GM18873 (cell line): ENCODE measurements around the gene FBL.
A peak's percentile ranks its signal among the peaks of the same experiment; 100 is the strongest.
"Not testable (repeated sequence)": the region's sequence is repeated elsewhere in the genome, so short reads cannot be mapped to it uniquely, and the experiment has no call there.

ENCODE experiments used
- ATAC-seq: cut with Tn5 transposase; IDR thresholded peaks from one replicate; pipeline ENCODE4 v1.9.1; 2021; ENCODE audit warnings: mild to moderate bottlenecking, moderate library complexity, moderate number of reproducible peaks; ENCODE audit not compliant: unreplicated experiment, low FRiP score

Gene FBL

DNA sequence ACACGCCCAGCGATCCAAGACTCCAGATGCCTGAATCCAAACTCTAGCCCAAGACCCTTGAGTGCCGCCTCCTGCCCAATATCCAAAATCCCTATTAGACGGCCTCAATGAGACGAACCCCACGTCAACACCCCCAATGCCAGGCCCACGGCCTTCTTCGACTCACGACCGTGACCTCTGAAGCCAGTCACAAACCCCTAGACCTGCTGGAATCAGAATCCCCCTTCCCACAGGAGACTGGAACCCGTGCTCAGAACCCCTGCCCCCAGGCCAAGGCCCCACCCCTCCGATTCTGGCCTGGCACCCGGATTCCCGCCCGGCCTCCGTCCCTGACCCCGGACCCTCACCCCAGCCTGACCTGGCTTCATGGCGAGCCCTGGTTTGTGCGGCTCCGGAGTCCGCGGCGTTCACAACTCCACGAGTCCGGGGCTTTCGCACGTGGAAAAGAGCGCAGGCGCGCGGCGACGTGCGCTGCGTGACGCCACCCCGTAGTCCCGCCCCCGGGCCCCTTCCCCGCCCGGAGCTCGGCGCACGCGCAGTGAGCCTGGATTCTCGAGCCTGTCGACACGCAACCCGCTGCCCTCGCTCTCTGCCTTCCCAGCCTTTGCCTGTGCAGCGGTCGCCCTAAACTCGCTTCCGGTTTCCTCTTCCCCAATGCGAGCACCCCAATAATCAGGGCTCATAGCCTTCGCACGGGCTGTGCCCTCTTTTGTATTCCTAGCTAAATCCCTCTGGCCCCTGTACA is at the start of gene FBL:
TSS of gene FBL (minus strand) at position 447 of the 745 bp plus-strand sequence. CDS start at position 368, 79 bp downstream.
- peak; percentile 62 for ATAC-seq

DNA sequence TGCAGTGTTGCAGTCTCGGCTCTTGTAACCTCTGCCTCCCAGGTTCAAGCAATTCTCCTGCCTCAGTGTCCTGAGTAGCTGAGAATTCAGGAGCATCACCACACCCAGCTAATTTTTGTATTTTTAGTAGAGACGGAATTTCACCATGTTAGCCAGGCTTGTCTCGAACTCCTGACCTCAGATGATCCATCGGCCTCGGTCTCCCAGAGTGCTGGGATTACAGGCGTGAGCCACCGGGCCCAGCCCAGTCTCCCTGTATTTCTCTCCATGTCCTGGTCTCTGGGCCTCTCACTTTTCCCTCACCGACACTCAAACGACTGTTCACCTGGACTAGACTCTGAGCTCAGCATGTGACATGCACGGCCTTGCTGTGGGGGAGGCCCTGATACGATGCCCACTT is 48.9 kb upstream of the FBL start:
- not testable (repeated sequence) for ATAC-seq

DNA sequence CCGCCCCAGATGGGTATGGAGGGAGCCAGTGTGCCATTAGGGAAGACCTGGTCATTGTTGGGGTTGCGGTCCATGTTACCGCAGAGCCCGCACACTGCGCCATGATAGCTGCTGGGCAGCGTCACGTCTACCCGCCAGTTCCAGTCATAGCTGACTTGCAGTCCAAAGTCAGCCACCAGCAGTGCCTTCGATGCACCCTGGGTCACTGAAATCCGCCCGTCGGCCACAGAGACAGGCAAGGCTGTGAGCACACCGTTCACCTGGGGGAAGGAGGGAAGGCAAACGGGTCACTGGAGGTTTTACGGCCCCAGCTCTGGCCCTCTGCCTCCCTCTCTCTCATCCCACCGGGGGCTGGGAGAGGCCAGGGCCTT is 48.0 kb upstream of the FBL start:
- ATAC-seq: not testable (repeated sequence)

DNA sequence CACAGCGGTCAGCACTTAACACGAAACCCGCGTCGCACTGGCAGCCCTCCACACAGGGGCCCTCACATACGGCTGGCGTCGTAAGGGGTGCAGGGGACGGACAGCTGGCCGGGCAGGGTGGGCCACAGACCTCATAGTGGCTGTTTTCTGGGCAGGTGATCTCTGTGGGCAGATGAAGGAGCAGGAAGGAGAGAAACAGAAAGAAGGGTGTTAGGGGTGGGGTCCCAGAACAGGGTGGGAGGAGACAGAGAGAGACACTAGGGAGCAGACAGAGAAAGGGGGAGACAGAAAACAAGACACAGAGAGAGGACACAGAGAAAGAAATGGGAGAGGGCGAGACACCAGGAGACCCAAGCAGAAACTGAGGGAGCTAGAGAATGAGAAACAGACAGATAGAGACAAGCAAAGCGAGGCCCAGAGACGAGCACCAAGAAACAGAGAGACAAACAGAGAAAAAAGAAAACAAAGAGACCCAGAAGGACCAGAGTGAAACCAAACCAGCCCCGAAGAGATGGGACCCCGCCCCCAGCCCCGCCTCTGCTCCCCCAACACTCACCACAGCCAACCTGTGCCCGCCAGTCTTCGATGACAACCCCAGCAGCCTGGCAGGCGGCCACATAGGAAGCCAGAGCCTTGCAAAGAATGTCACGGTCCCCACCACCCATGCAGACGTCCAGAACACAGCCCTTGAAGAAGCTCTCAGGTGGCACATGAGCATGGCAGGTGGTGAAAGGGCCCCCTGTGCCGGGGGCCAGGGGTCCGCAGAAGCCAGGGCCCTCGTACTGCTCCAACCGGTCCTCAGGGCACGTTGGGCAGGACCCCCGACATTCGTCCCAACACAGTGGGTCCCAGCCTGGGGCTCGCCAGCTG is 47.4 kb upstream of the FBL start:
- not testable (repeated sequence) for ATAC-seq

DNA sequence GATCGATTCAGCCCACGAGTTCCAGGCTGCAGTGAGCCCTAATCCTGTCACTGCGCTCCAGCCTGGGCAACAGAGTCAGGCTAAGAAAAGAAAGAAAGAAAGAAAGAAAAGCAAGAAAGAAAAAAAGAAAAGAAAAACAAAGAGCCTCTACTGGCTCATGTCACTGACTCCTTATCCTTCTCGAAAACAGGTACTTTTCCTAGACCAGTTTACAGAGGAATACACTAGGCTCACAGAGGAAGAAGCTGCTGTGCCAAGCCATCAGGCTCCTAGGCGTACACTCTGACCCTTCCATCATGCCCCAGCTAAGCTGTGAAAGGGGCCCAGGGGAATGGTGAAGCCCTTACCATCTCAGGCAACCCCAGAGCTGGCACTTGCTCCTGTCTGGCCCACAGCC is 46.3 kb upstream of the FBL start:
- ATAC-seq: not testable (repeated sequence)

DNA sequence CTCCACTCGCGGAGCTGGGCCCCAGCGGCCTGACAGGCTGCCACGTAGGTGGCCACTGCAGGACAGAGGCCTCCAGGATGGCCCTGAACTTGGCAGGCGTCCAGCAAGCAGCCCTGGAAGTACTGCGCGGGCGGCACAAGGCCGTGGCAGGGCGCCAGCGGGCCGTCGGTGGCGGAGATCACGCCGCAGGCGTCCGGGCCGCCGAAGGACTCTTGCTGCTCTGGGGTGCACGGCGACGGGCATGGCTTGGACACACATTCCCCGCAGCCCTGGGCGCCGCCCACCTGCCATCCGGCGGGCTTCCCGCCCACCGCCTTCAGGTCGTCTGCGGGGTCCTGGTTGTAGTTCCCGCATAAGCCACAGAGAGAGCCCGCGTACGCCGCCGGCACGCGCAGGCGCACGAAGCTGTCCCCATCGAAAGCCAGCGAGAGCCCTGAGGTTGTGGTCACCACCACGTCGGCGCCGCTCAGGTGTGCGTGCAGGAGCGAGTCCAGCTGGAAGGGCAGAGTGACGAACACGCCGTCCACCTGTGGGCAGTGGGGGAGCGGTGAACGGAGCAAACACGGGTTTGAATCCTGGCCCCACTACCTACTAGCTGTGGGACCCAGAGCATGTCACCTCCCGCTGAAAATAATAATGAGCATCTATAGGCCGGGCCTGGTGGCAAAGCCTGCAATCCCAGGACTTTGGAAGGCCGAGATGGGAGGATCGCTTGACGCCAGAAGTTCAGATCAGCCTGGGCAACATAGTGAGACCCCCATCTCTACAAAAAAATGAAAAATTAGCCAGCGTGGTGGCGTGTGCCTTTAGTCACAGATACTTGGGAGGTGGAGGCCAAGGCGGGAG is 45.7 kb upstream of the FBL start:
- ATAC-seq: not testable (repeated sequence)

DNA sequence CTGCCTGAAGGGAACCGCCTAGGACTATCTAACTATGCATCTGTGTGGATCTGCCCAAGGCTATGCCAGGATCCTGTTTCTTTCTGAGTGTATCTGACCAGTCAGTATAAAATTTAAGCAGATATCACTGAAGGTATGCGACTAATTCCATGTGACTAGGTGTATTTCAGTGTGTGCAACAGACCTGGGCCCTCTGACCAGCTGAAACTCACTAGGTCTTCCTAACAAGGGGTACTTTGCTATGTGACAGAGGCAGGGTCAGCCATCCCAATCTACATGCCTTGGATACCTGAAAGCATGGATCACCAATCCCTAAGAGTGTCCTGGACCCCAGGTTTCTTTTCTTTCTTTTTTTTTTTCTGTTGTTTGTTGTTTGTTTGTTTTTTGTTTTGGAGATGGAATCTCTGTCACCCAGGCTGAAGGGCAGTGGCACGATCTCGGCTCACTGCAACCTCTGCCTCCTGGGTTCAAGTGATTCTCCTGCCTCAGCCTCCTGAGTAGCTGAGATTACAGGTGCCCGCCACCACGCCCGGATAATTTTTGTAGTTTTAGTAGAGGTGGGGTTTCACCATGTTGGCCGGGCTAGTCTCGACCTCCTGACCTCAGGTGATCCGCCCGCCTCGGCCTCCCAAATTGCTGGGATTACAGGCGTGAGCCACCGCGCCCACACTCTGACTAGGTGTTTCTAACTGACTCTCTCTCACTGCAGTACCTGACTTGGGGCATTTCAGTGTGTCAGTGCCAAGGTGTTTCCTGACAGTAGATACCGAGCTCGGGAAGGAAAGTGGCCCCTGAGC is 44.8 kb upstream of the FBL start:
- no peak for ATAC-seq

DNA sequence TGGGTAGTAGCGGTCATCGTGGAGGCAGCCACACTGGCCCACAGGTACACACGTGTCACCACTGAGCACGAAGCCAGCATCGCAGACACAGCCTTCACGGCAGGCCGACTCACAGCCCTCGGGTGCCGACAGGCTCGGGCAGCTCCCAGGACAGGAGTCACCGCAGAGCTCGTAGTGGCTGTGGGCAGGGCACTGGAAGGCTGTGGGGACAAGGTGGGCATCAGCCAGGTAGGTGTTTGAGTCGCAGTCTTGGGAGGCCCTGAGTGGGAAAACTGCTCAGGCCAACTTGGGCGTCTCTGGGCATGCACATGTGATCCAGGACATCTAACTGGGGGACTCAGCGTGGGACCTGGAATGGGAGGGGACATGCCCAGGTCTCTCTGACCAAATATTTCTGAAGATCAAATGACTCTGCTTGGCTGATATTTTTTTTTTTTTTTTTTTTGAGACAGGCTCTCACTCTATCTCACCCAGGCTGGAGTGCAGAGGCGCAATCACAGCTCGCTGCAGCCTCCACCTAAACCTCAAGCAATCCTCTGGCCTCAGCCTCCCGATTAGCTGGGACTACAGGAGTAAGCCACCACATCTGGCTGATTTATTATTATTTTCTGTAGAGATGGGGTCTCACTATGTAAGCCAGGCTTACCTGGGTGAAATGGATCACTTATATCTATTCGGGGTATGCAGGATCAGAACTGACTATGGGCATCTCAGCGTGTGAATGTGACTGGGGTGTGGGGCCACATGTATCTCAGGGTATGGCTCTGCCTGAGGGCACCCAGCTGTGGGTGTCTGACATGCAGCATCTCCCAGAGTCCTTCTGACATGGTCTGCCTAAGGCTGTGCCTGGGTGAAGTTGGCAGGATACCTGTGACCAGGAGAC is 43.9 kb upstream of the FBL start:
- ATAC-seq: not testable (repeated sequence)

DNA sequence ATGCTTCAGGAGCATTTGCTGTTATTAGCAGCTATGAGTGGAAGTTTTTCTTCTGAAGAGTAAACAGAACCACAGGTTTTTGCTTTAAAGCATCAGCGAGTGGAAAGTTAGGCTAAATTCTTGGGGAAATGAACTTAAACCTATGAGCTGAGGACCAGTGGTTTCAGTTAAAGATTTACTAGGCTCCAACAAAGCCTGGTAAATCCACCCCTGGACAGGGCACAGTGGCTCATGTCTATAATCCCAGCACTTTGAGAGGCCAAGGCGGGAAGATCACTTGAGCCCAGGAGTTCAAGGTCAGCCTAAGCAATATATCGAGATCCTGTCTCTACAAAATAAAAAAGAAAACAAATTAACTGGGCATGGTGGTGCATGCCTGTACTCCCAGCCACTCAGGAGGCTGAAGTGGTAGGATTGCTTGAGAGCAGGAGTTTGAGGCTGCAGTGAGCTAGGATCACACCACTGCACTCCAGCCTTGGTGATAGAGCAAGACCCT is 41.3 kb upstream of the FBL start:
- not testable (repeated sequence) for ATAC-seq

DNA sequence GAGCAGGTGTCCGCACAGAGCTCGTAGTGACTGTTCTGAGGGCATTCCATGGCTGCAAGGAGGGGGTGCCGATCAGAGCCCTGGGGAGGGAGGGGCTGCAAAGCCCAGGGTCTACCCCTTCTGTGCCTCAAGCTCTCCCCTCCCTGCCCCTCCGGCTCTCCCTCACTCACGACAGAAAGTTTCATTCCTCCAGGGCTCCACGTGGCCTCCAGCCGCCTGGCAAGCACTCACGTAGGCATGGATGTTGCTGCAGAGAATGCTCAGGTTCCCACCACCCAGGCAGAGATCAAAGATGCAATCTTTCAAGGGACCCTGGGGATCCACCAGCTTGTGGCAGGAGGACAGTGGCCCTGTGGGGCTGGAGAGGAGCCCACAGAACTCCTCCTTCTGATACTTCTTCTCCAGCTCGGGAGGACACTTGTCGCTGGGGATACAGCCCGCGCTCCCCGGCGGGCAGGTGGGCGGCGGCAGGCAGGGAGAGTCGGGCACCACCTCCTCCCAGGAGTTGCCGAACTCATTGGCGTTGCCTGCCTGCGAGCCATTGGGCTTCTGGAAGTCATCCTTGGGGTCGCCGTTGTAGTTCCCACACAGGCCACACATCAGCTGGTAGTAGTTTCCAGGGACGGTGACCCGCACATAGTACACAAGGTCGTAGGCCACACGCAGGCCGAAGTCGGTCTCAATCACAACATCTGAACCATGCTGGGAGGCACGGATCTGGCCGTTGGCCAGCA is 39.8 kb upstream of the FBL start:
- ATAC-seq: not testable (repeated sequence)

DNA sequence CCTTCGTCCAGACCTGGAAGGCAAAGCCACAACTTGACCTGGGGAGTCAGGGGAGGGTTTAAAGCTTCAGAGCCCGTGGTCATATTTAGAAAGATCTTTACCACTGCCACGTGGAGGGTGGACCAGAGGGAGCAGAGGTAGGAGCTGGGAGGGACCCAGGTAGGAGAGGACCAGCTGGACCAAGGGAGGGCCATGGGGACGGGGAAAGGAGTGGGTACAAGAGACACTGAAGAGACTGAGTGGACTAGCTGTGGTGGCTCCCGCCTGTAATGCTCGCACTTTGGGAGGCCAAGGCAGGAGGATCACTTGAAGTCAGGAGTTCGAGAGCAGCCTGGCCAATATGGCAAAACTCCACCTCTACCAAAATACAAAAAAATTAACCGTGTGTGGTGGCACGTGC is 38.5 kb upstream of the FBL start:
- ATAC-seq: not testable (repeated sequence)

DNA sequence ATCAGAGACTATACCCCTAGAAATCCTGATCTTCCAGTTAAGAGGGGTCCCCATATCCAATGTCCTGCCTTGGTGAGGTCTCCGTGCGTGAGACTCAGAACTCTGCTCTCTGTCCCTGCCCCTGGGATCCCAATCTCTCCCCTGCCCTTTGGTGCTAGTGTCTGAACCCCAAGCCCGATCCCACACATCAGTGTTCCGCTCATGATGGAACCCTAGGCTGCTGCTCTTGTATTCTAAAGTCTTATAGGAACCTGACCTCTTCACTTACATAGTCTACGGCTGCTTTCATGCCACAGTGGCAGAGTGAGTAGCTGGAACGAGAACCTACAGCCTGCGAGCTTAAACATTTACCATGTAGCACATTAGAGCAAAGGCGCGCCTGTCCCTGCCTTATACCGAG is 36.5 kb upstream of the FBL start:
- ATAC-seq: not testable (repeated sequence)

DNA sequence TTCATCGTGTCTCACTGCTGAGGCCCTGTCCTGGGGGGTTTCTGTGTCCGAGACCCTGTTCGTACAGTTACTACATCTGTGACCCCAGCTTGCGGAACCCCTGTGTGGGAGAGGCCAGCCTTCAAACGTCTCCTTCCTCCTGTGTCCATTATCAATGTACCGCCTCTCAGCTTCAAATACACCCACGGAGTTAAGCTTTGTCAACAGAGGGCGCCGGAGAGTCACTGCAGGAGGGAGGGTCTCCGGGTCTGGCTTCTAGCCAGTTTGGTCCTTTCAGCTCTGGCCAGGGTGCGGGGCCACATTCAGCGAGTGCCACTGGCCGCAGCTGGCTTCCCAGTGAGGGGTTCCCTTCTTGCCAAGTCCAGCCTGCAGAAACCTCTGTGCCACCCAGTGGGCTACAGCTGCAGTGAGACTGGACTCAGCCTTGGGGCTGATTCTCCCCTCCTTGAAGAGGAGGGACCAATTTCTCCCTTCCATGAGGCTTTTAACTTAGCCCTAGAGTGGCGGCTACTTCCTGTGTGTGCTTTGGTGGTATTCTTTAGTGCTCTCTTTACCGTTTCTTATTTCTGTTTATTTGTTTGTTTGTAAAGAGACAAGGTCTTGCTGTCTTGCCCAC is 35.4 kb upstream of the FBL start:
- ATAC-seq: not testable (repeated sequence)

DNA sequence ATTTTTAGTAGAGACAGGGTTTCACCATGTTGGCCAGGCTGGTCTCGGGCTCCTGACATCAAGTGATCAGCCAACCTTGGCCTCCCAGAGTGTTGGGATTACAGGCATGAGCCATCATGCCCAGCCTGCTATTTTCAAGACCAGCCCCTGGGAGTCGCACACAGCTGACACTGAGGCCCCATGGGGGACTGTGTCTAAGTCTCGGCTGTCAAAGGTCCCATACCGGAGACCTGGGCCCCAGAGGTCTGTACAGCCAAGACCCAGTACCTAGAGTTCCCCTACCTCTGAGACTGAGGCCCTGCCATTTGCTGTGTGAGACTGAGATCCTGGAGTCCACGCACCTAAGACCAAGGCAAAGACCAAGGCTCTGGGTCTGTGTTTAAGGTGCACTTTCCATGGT is 34.1 kb upstream of the FBL start:
- not testable (repeated sequence) for ATAC-seq

DNA sequence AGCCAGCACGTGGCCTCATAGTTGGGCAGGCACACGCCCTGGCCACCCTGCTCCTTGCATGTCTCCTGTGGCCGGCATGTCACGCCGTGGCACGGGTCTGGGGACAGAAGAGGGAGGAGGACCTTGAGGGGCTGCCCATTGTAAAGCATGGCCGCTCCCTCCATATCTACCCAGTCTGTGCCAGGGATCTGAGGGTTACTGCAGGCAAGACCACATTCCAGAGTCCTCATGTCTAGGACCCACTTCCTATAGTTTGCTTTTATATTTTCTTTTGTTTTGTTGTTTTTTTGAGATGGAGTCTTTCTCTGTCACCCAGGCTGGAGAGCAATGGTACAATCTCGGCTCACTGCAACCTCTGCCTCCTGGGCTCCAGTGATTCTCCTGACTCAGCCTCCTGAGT is 33.6 kb upstream of the FBL start:
- not testable (repeated sequence) for ATAC-seq

DNA sequence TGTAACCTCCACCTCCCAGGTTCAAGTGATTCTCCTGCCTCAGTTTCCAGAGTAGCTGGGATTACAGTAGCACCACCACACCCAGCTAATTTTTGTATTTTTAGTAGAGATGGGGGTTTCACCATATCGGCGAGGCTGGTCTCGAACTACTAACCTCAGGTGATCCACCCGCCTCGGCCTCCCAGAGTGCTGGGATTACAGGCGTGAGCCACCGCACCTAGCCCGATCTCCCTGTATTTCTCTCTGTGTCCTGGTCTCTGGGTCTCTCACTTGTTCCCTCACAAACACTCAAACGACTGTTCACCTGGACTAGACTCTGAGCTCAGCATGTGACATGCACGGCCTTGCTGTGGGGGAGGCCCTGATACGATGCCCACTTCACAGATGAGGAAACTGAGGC is 32.7 kb upstream of the FBL start:
- not testable (repeated sequence) for ATAC-seq

DNA sequence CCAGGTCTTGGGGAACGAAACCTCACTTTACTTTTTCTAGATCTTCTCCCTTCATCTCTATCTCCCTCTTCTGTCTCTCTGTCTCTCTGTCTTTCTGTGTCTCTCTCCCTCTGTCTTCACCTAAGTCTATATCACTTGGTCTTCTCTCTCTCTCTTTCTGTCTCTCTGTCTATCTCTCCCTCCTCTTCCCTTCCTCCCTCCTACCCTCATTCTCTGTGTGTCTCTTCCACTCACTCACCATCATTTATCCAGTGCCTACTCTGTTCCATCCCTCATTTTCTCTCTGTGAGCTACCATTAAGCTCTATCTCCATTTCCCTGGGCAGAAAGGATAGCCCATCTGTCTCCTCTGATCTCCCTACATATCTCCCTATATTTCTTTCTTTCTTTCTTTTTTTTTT is 32.2 kb upstream of the FBL start:
- no peak for ATAC-seq

DNA sequence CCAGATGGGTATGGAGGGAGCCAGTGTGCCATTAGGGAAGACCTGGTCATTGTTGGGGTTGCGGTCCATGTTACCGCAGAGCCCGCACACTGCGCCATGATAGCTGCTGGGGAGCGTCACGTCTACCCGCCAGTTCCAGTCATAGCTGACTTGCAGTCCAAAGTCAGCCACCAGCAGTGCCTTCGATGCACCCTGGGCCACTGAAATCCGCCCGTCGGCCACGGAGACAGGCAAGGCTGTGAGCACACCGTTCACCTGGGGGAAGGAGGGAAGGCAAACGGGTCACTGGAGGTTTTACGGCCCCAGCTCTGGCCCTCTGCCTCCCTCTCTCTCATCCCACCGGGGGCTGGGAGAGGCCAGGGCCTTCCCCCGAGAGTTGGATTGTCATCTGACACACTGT is 31.8 kb upstream of the FBL start:
- ATAC-seq: not testable (repeated sequence)
